ENCODE results near the gene SELENOW. TPM values are rescaled to one million over a fixed set of nuclear protein-coding genes. Genes with fewer than 3 reads are reported as not detected.

Gene SELENOW
- total and polyA plus RNA-seq, 2 of the 4 experiments (the other 2 are of a cell fraction) = 61.3 to 217 TPM

DNA sequence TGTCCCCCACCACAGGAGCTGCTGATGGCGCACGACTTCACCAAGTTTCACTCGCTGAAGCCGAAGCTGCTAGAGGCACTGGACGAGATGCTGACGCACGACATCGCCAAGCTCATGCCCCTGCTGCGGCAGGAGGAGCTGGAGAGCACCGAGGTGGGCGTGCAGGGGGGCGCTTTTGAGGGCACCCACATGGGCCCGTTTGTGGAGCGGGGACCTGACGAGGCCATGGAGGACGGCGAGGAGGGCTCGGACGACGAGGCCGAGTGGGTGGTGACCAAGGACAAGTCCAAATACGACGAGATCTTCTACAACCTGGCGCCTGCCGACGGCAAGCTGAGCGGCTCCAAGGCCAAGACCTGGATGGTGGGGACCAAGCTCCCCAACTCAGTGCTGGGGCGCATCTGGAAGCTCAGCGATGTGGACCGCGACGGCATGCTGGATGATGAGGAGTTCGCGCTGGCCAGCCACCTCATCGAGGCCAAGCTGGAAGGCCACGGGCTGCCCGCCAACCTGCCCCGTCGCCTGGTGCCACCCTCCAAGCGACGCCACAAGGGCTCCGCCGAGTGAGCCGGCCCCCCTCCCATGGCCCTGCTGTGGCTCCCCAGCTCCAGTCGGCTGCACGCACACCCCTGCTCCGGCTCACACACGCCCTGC is 37.5 kb upstream of the SELENOW start:
- H3K23ac ChIP-seq (ENCODE audit: low read depth, low read length) = no peak overlapping the region
- no peak overlapping the region for H4K5ac ChIP-seq (ENCODE audit: low read depth, low read length)
- intact Hi-C loops (cut with micrococcal nuclease) = no loop called here
- H3K27ac ChIP-seq (ENCODE audit: insufficient read depth, low read length) = no peak overlapping the region
- H3K9ac ChIP-seq (ENCODE audit: low read depth, low read length) = no peak overlapping the region
- H3K36me3 ChIP-seq (ENCODE audit: control insufficient read depth, insufficient read depth, low read length) = peaks cover 54% of the 10 kb centered on the region
- no peak overlapping the region for H3K4me2 ChIP-seq (ENCODE audit: low read depth, low read length)
- no peak overlapping the region for H2BK20ac ChIP-seq (ENCODE audit: low read depth, low read length)
- H2AFZ ChIP-seq (replicated peaks; ENCODE audit: low read length, poor library complexity) = no peak overlapping the region
- H3K4ac ChIP-seq (ENCODE audit: low read depth, low read length) = no peak overlapping the region
- H3K4me3 ChIP-seq (ENCODE audit: insufficient read depth, low read depth, low read length) = no peak overlapping the region
- dilution Hi-C loops (cut with HindIII; ENCODE audit: low sequenced_read_pairs, unreplicated experiment) = no loop called here
- no peak overlapping the region for H2AK9ac ChIP-seq (replicated peaks; ENCODE audit: low read depth, low read length, poor library complexity)
- 92% methylated on average over 33 of the region's 48 CpGs; no CpG with 5 or more reads in 1 of the 2 experiments for WGBS, 2 experiments (ENCODE audit: extremely low coverage in 2 of 2, insufficient read length in 1 of 2)
- H2BK5ac ChIP-seq (ENCODE audit: low read depth, low read length, poor library complexity, severe bottlenecking) = no peak overlapping the region
- H3K27me3 ChIP-seq (ENCODE audit: control insufficient read depth, insufficient read depth, low read length) = no peaks in the 10 kb centered on the region
- no peak overlapping the region for H3K14ac ChIP-seq (replicated peaks; ENCODE audit: low read depth, low read length)
- no peak overlapping the region for H2BK120ac ChIP-seq (ENCODE audit: low read depth, low read length)
- in situ Hi-C loops (cut with MboI; ENCODE audit: low sequenced_read_pairs) = no loop called here
- no peak overlapping the region for H2BK15ac ChIP-seq (ENCODE audit: low read depth, low read length)
- H3K56ac ChIP-seq (ENCODE audit: extremely low read depth, insufficient read depth, low read length) = no peak overlapping the region
- ChIA-PET POLR2A (ENCODE audit: unreplicated experiment) (no interaction called here), CTCF (interaction anchor here (1.5 kb wide), 1 partner anchor 22 kb away, joined by 3 read pairs; no protein-coding TSS in a partner anchor)
- peaks cover 18% of the 10 kb centered on the region for H4K20me1 ChIP-seq (ENCODE audit: insufficient read depth, low read length)
- BruUV-seq (replicated peaks) = no TSS peak
- no peak for DNase-seq
- H3K9me3 ChIP-seq (ENCODE audit: control insufficient read depth, insufficient read depth, low read length) = peaks cover 6% of the 10 kb centered on the region; the same call in 1 of the 2 replicates
- H4K8ac ChIP-seq (ENCODE audit: low read depth in 2 of 2, low read length in 2 of 2) = no peak overlapping the region
- H3K9me1 ChIP-seq (ENCODE audit: insufficient read depth, low read length) = 0 out of 2 replicates have a peak, but pooled peaks cover 4% of the 10 kb centered on the region
- no peak for ATAC-seq (ENCODE audit: low read depth)
- no peak overlapping the region for H4K91ac ChIP-seq (ENCODE audit: insufficient read depth, low read depth, low read length)
- H3K4me1 ChIP-seq (ENCODE audit: control insufficient read depth, insufficient read depth, low read length) = peaks cover 17% of the 10 kb centered on the region
- no peak overlapping the region for H2AK5ac ChIP-seq (ENCODE audit: low read depth, low read length)
- H3K18ac ChIP-seq (ENCODE audit: low read depth, low read length) = no peak overlapping the region
- TF ChIP-seq, protein P1, sequence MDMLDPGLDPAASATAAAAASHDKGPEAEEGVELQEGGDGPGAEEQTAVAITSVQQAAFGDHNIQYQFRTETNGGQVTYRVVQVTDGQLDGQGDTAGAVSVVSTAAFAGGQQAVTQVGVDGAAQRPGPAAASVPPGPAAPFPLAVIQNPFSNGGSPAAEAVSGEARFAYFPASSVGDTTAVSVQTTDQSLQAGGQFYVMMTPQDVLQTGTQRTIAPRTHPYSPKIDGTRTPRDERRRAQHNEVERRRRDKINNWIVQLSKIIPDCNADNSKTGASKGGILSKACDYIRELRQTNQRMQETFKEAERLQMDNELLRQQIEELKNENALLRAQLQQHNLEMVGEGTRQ (IDR thresholded peaks at IDR 0.05; ENCODE audit: low read depth, low read length) = no peak
- TF ChIP-seq BHLHE40 (IDR thresholded peaks at IDR 0.05; ENCODE audit: low read depth, low read length) (no peak), POLR2A (IDR thresholded peaks at IDR 0.05; ENCODE audit: low read depth, low read length) (no peak), FOS (IDR thresholded peaks at IDR 0.05; ENCODE audit: low read depth, low read length) (no peak), RCOR1 (IDR thresholded peaks at IDR 0.05; ENCODE audit: insufficient replicate concordance, low read length) (no peak), MAFK (IDR thresholded peaks at IDR 0.05; ENCODE audit: low read depth, low read length) (no peak), MXI1 (IDR thresholded peaks at IDR 0.05; ENCODE audit: borderline replicate concordance, low read depth, low read length) (no peak), RFX5 (IDR thresholded peaks at IDR 0.05; ENCODE audit: low read depth, low read length) (no peak), CHD1 (IDR thresholded peaks at IDR 0.05; ENCODE audit: low read depth, low read length) (no peak), RAD21 (IDR thresholded peaks at IDR 0.05; ENCODE audit: low read length) (no peak), CEBPB (IDR thresholded peaks at IDR 0.05; ENCODE audit: low read depth, low read length) (no peak), MAZ (IDR thresholded peaks at IDR 0.05; ENCODE audit: borderline replicate concordance, low read depth, low read length) (no peak), NFE2L2 (IDR thresholded peaks at IDR 0.05; ENCODE audit: low read depth, low read length) (no peak), SMC3 (IDR thresholded peaks at IDR 0.05; ENCODE audit: low read depth, low read length) (no peak)
- TF ChIP-seq, protein P2, sequence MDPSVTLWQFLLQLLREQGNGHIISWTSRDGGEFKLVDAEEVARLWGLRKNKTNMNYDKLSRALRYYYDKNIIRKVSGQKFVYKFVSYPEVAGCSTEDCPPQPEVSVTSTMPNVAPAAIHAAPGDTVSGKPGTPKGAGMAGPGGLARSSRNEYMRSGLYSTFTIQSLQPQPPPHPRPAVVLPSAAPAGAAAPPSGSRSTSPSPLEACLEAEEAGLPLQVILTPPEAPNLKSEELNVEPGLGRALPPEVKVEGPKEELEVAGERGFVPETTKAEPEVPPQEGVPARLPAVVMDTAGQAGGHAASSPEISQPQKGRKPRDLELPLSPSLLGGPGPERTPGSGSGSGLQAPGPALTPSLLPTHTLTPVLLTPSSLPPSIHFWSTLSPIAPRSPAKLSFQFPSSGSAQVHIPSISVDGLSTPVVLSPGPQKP (IDR thresholded peaks at IDR 0.05; ENCODE audit: borderline replicate concordance, low read depth, low read length) = no peak
- TF ChIP-seq, protein P3, sequence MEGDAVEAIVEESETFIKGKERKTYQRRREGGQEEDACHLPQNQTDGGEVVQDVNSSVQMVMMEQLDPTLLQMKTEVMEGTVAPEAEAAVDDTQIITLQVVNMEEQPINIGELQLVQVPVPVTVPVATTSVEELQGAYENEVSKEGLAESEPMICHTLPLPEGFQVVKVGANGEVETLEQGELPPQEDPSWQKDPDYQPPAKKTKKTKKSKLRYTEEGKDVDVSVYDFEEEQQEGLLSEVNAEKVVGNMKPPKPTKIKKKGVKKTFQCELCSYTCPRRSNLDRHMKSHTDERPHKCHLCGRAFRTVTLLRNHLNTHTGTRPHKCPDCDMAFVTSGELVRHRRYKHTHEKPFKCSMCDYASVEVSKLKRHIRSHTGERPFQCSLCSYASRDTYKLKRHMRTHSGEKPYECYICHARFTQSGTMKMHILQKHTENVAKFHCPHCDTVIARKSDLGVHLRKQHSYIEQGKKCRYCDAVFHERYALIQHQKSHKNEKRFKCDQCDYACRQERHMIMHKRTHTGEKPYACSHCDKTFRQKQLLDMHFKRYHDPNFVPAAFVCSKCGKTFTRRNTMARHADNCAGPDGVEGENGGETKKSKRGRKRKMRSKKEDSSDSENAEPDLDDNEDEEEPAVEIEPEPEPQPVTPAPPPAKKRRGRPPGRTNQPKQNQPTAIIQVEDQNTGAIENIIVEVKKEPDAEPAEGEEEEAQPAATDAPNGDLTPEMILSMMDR (conservative IDR thresholded peaks at IDR 0.05; ENCODE audit: low read depth, low read length) = no peak
- H3K79me1 ChIP-seq (ENCODE audit: low read depth in 1 of 2, low read length in 2 of 2) = peaks cover 20 to 65% of the 10 kb centered on the region in 2 experiments

Data from IMR-90 (cell line).